ENCODE measurements around the gene PTPRM.

PTPRM gene

GRCh38 chr18:7879717-7880116 is 312.6 kb downstream of the PTPRM start:
- POLR2A ChIA-PET = no interaction called here
- TF ChIP-seq CTCF (IDR thresholded peaks at IDR 0.05; ENCODE audit: control extremely low read depth, extremely low read depth, low read depth, missing control alignments) = no peak
- DNase-seq (ENCODE audit: extremely low spot score) = no peak
- CTCF ChIA-PET = no interaction called here

- no peak for TF ChIP-seq CTCF (IDR thresholded peaks at IDR 0.05; ENCODE audit: control extremely low read depth, extremely low read depth, low read depth, missing control alignments)
- ChIA-PET CTCF (no interaction called here), POLR2A (no interaction called here)
- DNase-seq (ENCODE audit: extremely low spot score) = no peak
Measured at GRCh38 chr18:7885865-7886264, 318.7 kb downstream of the PTPRM start.

GRCh38 chr18:7886436-7886835 is 319.3 kb downstream of the PTPRM start:
- TF ChIP-seq CTCF (IDR thresholded peaks at IDR 0.05; ENCODE audit: control extremely low read depth, extremely low read depth, low read depth, missing control alignments) = no peak
- no peak for DNase-seq (ENCODE audit: extremely low spot score)
- POLR2A ChIA-PET = no interaction called here
- CTCF ChIA-PET = no interaction called here

- ChIA-PET POLR2A (no interaction called here), CTCF (no interaction called here)
- TF ChIP-seq CTCF (IDR thresholded peaks at IDR 0.05; ENCODE audit: control extremely low read depth, extremely low read depth, low read depth, missing control alignments) = no peak
- no peak for DNase-seq (ENCODE audit: extremely low spot score)
Measured at GRCh38 chr18:7889515-7889914, 322.4 kb downstream of the PTPRM start.

DNA sequence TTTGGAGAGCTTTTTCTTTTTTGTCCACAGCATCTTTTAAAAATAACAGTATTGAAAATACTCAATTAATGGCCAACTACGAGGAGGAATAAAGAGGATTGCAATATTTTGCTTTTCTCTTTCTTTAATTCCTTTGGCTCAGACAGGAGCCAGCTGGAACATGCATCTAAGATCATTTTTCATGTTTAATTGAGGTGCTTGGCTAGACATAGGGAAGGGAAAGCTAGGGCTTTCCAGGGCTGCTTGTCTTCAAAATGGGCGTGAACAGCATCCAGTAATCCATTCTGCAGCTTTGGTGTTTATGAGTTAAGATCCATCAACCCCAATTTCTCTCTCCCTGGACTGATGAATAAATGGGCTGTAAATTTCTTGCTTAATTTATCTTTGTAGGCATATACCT is 323.0 kb downstream of the PTPRM start:
- no peak for DNase-seq (ENCODE audit: extremely low spot score)
- ChIA-PET CTCF (no interaction called here), POLR2A (no interaction called here)
- no peak for TF ChIP-seq CTCF (IDR thresholded peaks at IDR 0.05; ENCODE audit: control extremely low read depth, extremely low read depth, low read depth, missing control alignments)

DNA sequence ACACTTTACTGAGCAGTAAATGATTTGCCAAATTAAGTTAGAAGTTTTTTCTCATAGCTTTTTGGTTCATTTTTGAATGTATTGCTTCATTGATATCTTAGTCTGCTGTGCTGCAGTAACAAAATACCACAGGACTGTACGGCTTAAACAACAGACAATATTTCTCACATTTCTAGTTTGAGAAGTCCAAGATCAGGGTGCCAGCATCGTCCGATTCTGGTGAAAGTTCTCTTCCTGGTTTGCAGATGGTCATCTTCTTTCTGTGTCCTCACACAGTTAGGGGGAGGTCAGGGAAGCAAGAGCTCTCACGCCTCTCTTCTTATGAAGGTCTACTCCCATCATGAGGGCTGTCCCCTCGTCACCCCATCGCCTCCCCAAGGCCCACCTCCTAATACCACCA is 325.4 kb downstream of the PTPRM start:
- DNase-seq (ENCODE audit: extremely low spot score) = no peak
- ChIA-PET CTCF (no interaction called here), POLR2A (no interaction called here)
- no peak for TF ChIP-seq CTCF (IDR thresholded peaks at IDR 0.05; ENCODE audit: control extremely low read depth, extremely low read depth, low read depth, missing control alignments)

- TF ChIP-seq CTCF (IDR thresholded peaks at IDR 0.05; ENCODE audit: control extremely low read depth, extremely low read depth, low read depth, missing control alignments) = no peak
- POLR2A ChIA-PET = no interaction called here
- CTCF ChIA-PET = no interaction called here
- no peak for DNase-seq (ENCODE audit: extremely low spot score)
Measured at GRCh38 chr18:7894592-7894991, 327.5 kb downstream of the PTPRM start.
